H1 (cell line): ENCODE measurements around the gene SLC1A7. TPM values are rescaled to one million over a fixed set of nuclear protein-coding genes. Genes with fewer than 3 reads are reported as not detected.

ENCODE experiments used
- BCL11A ChIP-seq, 2 experiments: IDR thresholded peaks; one replicate each; pipeline ENCODE4 v1.6.1; 2011; ENCODE audit warnings: low read depth in 2 of 2, low read length in 2 of 2, mild to moderate bottlenecking in 2 of 2
- CHD1 ChIP-seq: IDR thresholded peaks from 2 replicates; pipeline ENCODE4 v1.6.1; 2012; ENCODE audit warnings: low read depth, low read length, improper control_type of control experiment
- NRF1 ChIP-seq: IDR thresholded peaks from 2 replicates; pipeline ENCODE4 v1.6.1; 2011; ENCODE audit warnings: mild to moderate bottlenecking, low read depth, low read length, improper control_type of control experiment
- POLR2A ChIP-seq, 2 experiments: IDR thresholded peaks; 1 replicate in 1 of 2; 2 replicates in 1 of 2; pipeline ENCODE4 v1.6.1; 2011; ENCODE audit warnings: low read depth in 2 of 2, low read length in 2 of 2, mild to moderate bottlenecking in 2 of 2; ENCODE audit errors: control extremely low read depth in 1 of 2
- TAF1 ChIP-seq: IDR thresholded peaks from 2 replicates; pipeline ENCODE4 v1.6.1; 2011; ENCODE audit warnings: mild to moderate bottlenecking, low read depth, low read length
- TAF7 ChIP-seq: optimal IDR thresholded peaks from 2 replicates; pipeline ENCODE3; 2011; ENCODE audit warnings: low read depth, mild to moderate bottlenecking, inconsistent platforms, low read length, moderate library complexity, borderline replicate concordance
- TBP ChIP-seq: IDR thresholded peaks from 2 replicates; pipeline ENCODE4 v1.6.1; 2011; ENCODE audit warnings: low read depth, low read length, improper control_type of control experiment
- polyA plus RNA-seq, 7 experiments: library from polyadenylated mRNA; depleted of rRNA in 3 of 7; stranded (reverse) in 5 of 7; unstranded in 2 of 7; fragments of >200 nt in 5 of 7; fragments of 200-250 nt in 2 of 7; gene quantifications; 1 replicate in 5 of 7; 2 replicates in 1 of 7; 4 replicates in 1 of 7; pipeline versions ENCODE4 v1.2.1 to v1.2.3, GENCODE V29; 2011 to 2013; ENCODE audit warnings: missing spikeins in 2 of 7, mixed read lengths in 2 of 7
- total RNA-seq: library from RNA; stranded (reverse); fragmentation: NEBNext Ultra II Directional; extraction: Animal tissue kit (Norgen Biotek cat#: 25700); gene quantifications from 2 replicates; pipeline ENCODE4 v1.2.1, GENCODE V29; 2021
- TF ChIP-seq, protein P1 (sequence below): fragments of 300-600 bp; sonication (generic); IDR thresholded peaks from 2 replicates; pipeline ENCODE4 v1.7.1; 2012; ENCODE audit warnings: low read length, moderate library complexity, mild to moderate bottlenecking, inconsistent platforms; ENCODE audit not compliant: insufficient replicate concordance

SLC1A7 gene
- total and polyA plus RNA-seq, 2 of the 8 experiments (the other 6 are each of a cell fraction or from before 2014, with no cell fraction given): not detected

DNA sequence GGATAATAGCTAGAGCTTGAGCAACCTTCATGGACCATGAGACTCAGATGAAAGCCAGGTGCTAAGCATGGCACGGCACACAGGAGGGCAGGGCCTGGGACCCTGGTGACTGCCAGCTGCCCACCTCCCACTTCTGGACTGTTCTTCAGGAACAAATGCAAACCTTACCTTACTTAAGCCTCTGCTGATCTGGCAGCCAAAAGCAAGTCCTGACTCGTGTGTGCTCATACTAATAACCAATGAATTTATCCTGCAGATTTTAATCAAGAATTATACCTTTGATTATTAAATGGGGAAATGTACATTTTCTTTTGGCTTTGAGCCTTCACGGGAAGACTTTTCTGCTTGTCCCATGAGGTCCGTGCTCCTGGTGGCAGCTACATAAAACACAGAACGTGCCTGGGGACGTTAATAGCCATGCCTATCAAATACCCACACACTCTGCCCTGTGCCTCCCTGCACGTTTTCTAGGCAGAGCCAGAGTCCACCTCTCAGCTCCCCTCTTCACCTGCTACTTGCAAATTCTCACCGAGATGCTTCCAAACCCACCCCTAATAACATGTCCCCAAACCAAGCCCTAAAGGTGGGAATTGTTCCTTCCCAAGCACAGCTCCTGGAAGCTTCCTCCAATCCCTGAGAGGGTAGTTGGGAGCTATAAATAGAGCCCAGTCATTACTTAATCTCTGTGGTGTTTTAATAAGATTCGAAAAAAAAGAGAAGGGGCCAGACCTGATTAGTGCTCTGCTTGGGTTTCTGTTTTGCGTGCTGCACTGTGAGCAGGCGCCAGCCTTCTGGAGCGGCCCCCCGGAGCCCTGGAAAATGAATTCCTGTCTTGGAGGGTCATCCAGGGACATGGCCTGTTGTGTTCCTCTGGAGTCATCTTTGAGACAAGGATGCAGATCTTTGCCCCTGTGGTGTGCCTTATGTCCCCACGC lies 33.5 kb downstream of the SLC1A7 start (continued):
- TF ChIP-seq, protein P1, sequence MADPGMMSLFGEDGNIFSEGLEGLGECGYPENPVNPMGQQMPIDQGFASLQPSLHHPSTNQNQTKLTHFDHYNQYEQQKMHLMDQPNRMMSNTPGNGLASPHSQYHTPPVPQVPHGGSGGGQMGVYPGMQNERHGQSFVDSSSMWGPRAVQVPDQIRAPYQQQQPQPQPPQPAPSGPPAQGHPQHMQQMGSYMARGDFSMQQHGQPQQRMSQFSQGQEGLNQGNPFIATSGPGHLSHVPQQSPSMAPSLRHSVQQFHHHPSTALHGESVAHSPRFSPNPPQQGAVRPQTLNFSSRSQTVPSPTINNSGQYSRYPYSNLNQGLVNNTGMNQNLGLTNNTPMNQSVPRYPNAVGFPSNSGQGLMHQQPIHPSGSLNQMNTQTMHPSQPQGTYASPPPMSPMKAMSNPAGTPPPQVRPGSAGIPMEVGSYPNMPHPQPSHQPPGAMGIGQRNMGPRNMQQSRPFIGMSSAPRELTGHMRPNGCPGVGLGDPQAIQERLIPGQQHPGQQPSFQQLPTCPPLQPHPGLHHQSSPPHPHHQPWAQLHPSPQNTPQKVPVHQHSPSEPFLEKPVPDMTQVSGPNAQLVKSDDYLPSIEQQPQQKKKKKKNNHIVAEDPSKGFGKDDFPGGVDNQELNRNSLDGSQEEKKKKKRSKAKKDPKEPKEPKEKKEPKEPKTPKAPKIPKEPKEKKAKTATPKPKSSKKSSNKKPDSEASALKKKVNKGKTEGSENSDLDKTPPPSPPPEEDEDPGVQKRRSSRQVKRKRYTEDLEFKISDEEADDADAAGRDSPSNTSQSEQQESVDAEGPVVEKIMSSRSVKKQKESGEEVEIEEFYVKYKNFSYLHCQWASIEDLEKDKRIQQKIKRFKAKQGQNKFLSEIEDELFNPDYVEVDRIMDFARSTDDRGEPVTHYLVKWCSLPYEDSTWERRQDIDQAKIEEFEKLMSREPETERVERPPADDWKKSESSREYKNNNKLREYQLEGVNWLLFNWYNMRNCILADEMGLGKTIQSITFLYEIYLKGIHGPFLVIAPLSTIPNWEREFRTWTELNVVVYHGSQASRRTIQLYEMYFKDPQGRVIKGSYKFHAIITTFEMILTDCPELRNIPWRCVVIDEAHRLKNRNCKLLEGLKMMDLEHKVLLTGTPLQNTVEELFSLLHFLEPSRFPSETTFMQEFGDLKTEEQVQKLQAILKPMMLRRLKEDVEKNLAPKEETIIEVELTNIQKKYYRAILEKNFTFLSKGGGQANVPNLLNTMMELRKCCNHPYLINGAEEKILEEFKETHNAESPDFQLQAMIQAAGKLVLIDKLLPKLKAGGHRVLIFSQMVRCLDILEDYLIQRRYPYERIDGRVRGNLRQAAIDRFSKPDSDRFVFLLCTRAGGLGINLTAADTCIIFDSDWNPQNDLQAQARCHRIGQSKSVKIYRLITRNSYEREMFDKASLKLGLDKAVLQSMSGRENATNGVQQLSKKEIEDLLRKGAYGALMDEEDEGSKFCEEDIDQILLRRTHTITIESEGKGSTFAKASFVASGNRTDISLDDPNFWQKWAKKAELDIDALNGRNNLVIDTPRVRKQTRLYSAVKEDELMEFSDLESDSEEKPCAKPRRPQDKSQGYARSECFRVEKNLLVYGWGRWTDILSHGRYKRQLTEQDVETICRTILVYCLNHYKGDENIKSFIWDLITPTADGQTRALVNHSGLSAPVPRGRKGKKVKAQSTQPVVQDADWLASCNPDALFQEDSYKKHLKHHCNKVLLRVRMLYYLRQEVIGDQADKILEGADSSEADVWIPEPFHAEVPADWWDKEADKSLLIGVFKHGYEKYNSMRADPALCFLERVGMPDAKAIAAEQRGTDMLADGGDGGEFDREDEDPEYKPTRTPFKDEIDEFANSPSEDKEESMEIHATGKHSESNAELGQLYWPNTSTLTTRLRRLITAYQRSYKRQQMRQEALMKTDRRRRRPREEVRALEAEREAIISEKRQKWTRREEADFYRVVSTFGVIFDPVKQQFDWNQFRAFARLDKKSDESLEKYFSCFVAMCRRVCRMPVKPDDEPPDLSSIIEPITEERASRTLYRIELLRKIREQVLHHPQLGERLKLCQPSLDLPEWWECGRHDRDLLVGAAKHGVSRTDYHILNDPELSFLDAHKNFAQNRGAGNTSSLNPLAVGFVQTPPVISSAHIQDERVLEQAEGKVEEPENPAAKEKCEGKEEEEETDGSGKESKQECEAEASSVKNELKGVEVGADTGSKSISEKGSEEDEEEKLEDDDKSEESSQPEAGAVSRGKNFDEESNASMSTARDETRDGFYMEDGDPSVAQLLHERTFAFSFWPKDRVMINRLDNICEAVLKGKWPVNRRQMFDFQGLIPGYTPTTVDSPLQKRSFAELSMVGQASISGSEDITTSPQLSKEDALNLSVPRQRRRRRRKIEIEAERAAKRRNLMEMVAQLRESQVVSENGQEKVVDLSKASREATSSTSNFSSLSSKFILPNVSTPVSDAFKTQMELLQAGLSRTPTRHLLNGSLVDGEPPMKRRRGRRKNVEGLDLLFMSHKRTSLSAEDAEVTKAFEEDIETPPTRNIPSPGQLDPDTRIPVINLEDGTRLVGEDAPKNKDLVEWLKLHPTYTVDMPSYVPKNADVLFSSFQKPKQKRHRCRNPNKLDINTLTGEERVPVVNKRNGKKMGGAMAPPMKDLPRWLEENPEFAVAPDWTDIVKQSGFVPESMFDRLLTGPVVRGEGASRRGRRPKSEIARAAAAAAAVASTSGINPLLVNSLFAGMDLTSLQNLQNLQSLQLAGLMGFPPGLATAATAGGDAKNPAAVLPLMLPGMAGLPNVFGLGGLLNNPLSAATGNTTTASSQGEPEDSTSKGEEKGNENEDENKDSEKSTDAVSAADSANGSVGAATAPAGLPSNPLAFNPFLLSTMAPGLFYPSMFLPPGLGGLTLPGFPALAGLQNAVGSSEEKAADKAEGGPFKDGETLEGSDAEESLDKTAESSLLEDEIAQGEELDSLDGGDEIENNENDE: no peak
- TF ChIP-seq CHD1: no peak
- no peak for TF ChIP-seq TAF1
- no peak for TF ChIP-seq BCL11A (IDR thresholded peaks at IDR 0.05; ENCODE audit: low read depth in 2 of 2, low read length in 2 of 2)
- no peak for TF ChIP-seq TAF7
- TF ChIP-seq POLR2A (IDR thresholded peaks at IDR 0.05; ENCODE audit: control extremely low read depth in 1 of 2, low read depth in 2 of 2, low read length in 2 of 2): no peak
- TF ChIP-seq NRF1: no peak
- TF ChIP-seq TBP: no peak
